Stimulated activated CD4-positive, alpha-beta T cell treated with anti-CD3 and anti-CD28 coated beads, TNF-alpha, amount 100 ng/mL, for 1 hour (primary cell): Measurements from ENCODE around the gene CLCN1.
"Not testable (repeated sequence)": the region's sequence is repeated elsewhere in the genome, so short reads cannot be mapped to it uniquely, and the experiment has no call there.

ENCODE experiments used
- DNase-seq, 3 donors: peaks; one replicate each; pipeline ENCODE4 v3.0.0-alpha.2; 2020; ENCODE audit warnings: low read depth in 3 of 3, low spot score in 1 of 3

CLCN1 gene

GRCh38 chr7:143383642-143383957 lies 67.7 kb downstream of the CLCN1 start:
- no peak for DNase-seq

GRCh38 chr7:143384148-143384547 lies 68.2 kb downstream of the CLCN1 start:
- DNase-seq, result no peak

DNA sequence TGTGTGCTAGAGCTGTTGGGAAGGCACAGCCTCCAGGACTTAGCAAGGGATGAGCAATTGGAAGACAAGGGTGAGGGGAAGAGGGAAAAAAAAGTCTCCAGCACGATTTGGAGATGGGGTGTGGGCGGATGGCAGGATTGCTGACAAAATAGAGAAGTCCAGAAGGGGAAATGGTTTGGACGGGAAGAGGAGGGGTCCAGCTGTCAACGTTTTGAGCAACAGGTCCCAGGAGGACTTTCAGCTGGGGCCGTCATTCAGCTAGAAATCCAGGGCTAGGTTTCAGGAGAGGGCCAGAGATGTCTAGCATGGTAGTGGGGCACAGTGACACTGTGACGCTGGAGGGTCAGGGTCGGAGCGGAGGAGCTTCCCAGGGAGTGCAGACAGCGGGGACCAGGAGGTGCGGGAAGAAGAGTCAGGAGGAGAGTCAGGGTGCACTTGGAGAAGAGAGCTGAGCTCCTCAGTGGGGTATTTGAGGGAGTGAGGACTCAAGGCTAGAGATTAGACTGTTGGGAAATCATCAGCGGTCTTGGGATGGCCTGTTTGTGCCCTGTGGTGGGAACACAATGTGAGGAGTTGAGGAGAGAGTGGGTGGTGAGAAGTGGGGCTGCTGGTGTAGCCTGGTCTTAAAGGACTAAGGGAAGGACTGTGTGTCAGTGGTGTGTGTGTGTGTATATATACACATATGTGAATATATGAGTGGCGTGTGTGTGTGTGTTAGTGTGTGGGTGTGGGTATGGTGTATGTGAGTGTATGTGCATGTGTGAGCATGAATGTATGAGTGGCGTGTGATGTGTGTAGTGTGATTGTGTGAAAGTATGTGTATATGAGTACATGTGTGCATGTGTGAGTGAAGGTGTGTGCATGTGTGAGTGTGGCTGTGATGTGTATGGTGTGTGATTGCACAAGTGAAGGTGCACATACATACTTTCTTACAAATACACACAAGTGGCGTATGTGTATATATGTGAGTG lies 69.0 kb downstream of the CLCN1 start:
- DNase-seq, result no peak

DNA sequence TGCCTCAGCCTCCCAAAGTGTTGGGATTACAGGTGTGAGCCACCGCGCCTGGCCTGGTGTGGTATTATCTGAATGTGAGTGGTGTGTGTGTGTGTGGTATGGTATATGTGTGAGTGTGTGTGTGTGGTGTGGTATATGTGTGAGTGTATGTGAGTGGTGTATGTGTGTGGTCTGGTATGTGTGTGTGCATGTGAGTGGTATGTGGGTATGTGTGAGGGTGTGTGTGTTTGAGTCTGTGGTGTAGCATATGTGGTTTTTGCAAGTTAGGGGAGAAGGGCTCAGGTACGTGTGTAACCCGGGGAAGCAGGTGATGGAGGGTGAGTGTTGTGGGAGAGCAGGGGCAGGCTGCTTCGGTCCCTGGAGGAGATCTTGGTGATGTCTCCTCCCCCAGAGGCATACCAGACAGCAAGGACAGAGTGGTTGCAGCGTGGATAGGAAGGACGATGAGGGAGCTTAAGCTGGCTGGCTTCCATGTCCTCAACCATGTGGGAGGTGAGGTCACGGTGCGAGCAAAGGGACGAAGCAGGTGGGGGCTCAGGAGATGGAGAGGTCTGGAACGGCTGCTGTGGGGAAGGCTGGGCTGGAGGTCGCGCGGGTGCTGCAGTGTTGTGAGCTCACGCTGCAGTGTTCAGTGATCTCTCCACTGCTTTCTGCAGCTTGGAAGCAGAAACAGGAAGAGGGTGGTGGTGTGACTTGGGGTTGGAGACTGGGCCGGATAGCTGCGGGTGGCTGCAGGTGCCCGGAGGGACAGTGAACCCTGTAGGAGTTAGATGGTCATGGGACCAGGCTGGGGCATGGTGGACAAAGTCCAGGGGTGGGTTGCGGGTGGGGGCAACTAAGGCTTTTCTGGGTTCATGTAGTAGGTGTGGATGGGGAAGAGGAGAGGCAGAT lies 70.2 kb downstream of the CLCN1 start:
- no peak for DNase-seq

DNA sequence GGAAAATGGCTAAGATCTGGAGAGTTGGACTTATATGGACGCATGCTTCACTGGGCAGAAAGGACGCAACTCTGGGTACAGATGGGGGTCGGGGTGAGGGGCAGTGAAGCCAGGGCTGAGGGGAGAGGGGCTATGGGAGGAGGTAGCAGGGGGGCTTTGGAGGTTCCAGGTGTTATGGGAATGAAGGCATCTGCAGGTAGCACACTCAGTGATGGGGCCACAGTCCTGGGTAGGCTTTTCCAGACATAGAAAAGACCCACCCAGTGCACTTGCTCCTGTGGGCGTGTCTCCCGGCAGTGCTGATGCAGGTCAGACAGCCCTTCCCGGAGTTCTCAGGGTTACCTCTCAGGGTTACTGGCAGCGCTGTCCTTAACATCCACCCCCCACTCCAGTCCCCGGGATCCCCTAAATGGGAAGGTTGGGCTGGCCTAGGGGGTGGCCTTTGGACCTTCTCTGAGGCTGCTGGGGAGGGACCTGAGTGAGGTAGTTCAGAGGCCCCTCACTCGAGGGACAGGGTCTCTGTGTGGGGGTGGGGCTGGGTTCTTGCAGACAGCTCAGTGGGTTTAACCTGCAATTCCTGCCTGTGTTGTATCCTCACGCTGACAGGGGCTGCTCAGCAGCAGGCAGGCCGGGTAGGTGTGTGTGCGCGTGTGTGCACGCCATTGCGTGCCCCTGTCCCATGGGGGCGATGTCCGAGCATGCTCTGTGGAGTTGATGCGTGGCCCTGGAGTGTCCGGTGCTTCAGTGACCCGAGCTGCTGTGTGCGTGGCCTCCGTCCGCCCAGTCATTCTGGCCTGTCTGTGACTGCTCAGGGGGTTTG lies 71.5 kb downstream of the CLCN1 start:
- no peak for DNase-seq

GRCh38 chr7:143388051-143388450 lies 72.1 kb downstream of the CLCN1 start:
- DNase-seq, result no peak

DNA sequence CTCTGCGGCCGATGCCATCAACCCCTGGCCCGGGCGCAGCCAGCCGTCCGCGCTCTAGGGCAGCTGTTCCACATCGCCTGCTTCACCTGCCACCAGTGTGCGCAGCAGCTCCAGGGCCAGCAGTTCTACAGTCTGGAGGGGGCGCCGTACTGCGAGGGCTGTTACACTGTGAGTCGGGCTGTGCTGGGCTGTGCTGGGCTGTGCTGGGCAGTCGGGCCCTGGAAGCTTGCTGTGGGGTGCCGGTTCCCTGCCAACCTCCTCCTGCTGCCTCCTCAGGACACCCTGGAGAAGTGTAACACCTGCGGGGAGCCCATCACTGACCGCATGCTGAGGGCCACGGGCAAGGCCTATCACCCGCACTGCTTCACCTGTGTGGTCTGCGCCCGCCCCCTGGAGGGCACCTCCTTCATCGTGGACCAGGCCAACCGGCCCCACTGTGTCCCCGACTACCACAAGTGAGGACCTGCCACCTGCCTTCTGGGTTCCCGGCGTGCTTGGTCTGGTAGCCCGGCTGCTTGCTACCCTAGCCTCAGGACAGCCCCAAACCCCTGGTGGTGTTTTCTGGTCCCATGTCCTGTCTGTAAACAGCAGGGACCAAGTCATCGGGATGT lies 72.7 kb downstream of the CLCN1 start:
- DNase-seq, result no peak

DNA sequence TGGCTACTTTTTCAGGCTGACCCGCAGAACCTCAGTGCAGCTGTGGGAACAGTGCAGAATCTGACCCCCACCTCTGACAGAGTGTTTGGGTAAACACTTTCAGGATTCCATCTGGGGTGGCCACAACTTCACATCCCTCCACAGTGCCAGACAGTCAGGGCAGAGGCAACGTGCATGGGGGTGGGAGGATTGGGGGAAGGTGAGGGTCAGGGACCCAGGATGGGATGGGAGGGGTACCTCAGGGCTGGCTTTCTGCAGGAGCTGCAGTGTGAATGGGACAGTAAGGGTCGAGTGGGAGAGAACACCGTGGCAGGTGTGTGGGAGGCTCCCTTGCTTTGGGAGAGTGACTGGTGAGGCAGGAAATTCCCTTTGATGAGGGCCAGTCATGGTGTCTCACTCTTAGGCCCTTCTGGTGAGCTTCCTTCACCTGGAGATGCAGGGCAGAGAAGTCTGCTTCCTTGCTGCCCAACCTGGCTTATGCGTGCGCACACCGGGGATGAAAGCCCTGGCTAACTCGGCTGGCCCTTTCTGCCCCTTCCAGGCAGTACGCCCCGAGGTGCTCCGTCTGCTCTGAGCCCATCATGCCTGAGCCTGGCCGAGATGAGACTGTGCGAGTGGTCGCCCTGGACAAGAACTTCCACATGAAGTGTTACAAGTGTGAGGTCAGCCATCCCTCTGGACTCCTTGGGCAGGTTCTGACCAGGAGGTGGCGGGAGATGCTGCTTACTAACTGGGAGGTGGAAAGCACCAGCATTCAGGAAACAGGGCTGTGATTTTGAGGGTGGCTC lies 73.6 kb downstream of the CLCN1 start:
- DNase-seq, result no peak

- no peak for DNase-seq
These were observed 74.3 kb downstream of the CLCN1 start for GRCh38 chr7:143390104-143390772.

DNA sequence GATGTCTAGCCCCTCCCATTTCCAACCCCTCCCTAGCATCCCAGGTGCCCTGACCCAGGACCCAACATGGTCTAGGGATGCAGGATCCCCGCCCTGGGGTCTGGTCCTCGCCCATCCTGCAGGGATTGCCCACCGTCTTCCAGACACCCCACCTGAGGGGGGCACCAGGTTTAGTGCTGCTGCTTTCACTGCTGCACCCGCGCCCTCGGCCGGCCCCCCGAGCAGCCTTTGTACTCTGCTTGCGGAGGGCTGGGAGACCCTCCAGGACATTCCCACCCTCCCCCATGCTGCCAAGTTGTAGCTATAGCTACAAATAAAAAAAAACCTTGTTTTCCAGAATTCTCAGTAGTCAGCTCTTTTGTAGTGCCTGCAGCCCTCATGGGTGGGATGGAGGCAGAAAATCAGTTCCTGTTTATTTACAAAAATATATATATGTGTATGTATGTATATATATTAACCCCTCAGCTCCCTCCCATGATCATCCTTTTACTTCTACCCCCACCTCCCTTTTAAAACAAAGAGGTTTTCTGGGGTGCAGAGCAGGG lies 74.9 kb downstream of the CLCN1 start:
- DNase-seq, result no peak

DNA sequence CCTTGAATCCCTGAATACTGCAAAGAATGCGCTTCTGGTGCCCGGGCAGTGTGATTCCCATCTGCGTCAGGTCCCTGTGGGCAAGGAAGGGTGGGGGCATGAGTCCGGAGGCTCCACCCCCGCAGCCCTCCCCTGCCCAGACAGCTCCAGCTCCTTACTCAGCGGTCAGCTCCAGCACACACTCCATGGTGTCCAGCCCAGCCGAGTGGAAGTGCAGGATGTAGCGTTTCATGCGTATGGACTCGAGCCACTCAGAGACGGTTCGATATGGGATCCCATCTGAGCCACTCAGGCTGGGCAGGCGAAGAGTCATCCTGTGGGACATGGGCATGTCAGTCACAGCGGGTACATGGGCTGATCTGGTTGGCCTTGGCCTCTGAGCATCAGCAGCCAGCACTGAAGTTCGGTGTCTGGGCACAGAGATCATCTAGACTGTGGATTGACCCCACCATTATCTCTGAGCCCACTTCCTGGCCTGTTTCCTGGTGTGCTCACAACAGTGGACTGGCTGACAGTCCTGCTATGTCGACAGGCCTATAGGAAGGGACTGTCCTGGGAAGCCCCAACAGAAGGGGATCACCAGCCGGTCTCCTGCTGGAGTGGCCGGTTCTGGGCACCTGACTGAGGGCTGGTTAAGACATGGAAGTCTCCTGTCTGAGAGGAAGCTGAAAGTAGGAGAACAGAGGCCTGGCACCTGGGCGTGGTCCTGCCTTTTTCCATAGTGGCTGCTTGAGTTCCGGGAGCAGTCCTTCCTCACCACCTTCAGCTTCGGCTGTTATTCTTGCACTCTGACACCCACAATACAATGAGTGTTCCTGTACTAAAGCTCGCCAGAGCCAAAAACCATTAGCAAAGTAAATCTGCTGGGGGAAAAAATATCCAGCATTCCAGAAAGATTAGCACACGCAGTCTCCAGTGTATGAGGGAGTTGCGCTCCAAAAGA lies 75.8 kb downstream of the CLCN1 start:
- DNase-seq, result no peak

DNA sequence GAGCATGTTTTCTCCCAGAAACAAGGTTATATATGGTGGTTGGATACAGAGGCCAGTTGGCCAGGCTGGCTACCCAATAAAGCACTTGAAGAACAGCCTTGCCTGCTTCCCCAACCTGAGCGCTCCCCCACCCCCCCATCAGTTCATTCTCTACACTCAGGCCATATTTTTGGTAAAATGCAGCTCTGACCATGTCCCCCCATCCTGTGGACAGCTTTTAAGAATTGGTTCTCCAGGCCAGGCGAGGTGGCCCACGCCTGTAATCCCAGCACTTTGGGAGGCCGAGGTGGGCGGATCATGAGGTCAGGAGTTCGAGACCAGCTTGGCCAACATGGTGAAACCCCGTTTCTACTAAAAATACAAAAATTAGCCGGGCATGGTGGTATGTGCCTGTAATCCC lies 76.5 kb downstream of the CLCN1 start:
- not testable (repeated sequence) for DNase-seq

- DNase-seq, result no peak
These were observed 77.0 kb downstream of the CLCN1 start for GRCh38 chr7:143392875-143393266.

DNA sequence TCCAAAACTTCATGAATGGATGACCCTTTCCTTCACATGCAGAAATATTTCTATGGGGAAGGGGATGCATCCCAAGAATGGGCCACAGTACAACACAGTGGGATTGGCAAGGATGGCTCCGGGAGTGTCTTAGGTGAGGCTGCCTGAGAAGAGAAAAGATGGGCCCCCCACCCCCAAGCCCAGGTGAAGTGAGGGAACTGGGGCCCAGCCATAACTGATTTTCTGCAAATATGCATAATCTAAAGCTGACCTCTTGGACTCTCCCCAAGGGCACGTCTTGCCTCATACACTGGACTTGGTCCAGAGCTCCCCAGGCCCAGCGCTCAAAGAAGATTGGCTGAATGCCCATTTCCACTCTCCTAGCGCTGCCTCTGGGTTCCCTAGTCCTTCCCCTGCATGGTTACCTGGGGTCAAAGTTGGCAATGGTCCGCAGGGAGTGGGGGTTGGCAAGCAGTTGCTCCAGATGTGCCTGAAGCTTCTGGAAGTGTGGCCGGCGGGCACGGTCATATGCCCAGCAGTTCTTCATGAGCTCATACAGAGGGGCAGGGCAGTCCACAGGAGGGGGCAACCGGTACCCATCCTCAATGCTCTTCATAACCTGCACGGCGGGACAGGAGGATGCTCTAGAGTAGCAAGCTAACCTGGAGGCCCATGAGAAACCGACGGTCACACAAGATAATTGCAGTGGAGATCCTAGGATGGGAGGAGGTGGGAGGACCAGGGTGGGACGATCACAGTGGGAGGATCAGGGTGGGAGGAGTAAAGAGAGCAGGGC lies 77.5 kb downstream of the CLCN1 start:
- no peak for DNase-seq

GRCh38 chr7:143394068-143394467 lies 78.2 kb downstream of the CLCN1 start:
- no peak for DNase-seq

GRCh38 chr7:143394777-143395176 lies 78.9 kb downstream of the CLCN1 start:
- no peak for DNase-seq
